Measurements from ENCODE around the gene LTBP2. TPM values are rescaled to one million over a fixed set of nuclear protein-coding genes. Genes with fewer than 3 reads are reported as not detected.

LTBP2 gene
- total RNA-seq, 3 donors from 2014 or later (not counting 1 experiment from before 2014, with no cell fraction given), result 2.1 to 3.7 (median 3.0) TPM

DNA sequence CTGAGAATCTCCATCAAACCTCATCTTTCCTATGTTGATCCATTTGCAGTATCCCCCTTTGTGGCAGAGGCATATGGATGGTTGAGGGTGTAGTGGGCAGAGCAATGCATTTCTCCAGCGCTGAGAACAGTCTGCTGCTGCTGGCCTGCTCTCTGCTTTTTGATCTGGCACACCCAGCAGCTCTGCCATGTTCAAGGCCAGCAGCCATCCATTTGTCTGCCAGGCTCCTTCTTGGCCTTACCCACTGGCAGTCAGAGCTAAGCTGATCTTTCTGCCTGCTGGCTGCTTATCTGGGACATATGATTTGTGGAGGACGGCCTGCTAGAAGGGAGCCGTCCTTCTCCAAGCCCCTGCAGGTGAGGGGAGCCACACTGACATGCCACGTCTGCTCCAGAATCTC, 135.9 kb downstream of the LTBP2 start:
- Histone ChIP-seq H3K4me3 (ENCODE audit: low read length) (no peak overlapping the region), H3K9me3 (ENCODE audit: control insufficient read depth, insufficient read depth, low read length) (no peaks in the 10 kb centered on the region), H3K27ac (ENCODE audit: low read length) (no peak overlapping the region), H3K4me1 (ENCODE audit: control insufficient read depth, insufficient read depth, low read length) (no peaks in the 10 kb centered on the region), H3K36me3 (ENCODE audit: control insufficient read depth, insufficient read depth, low read length) (peaks cover 27% of the 10 kb centered on the region), H3K27me3 (ENCODE audit: control insufficient read depth, insufficient read depth, low read length) (no peaks in the 10 kb centered on the region)
- Mint-ChIP-seq H3K27me3 (ENCODE audit: low read depth in 2 of 2) (no peaks in the 10 kb centered on the region), H3K4me1 (no peaks in the 10 kb centered on the region), H3K36me3 (no peaks in the 10 kb centered on the region), H3K4me3 (no peak overlapping the region), H3K27ac (no peak overlapping the region), H3K9me3 (no peaks in the 10 kb centered on the region)
- 94% methylated on average over 4 of the region's 4 CpGs for WGBS (ENCODE audit: insufficient coverage)
- intact Hi-C loops (cut with micrococcal nuclease), result no loop called here
- DNase-seq (no peak), ATAC-seq (no peak)
- TF ChIP-seq, protein P1, sequence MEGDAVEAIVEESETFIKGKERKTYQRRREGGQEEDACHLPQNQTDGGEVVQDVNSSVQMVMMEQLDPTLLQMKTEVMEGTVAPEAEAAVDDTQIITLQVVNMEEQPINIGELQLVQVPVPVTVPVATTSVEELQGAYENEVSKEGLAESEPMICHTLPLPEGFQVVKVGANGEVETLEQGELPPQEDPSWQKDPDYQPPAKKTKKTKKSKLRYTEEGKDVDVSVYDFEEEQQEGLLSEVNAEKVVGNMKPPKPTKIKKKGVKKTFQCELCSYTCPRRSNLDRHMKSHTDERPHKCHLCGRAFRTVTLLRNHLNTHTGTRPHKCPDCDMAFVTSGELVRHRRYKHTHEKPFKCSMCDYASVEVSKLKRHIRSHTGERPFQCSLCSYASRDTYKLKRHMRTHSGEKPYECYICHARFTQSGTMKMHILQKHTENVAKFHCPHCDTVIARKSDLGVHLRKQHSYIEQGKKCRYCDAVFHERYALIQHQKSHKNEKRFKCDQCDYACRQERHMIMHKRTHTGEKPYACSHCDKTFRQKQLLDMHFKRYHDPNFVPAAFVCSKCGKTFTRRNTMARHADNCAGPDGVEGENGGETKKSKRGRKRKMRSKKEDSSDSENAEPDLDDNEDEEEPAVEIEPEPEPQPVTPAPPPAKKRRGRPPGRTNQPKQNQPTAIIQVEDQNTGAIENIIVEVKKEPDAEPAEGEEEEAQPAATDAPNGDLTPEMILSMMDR (IDR thresholded peaks at IDR 0.05), result no peak

DNA sequence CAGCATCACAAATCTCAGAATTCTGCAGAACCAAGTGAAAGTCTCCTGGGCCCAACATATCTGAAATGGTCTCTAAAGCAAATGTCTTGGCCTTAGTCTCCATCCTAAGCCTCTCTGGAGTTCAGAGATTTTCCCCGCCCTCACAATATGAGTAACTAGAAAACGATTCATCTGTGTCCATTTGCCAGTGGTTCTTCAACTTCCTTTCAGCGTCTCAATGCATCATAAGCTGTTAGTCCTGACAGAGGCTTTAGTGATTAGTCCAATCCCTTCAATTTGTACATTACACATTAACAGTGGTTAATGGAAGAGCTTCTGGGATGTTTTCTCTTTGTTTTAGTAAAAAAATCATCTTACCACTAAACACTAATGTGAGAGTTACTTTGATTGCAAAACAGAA, 136.4 kb downstream of the LTBP2 start:
- Mint-ChIP-seq H3K4me3 (no peak overlapping the region), H3K27ac (no peak overlapping the region), H3K27me3 (ENCODE audit: low read depth in 2 of 2) (no peaks in the 10 kb centered on the region), H3K4me1 (no peaks in the 10 kb centered on the region), H3K36me3 (no peaks in the 10 kb centered on the region), H3K9me3 (no peaks in the 10 kb centered on the region)
- Histone ChIP-seq H3K36me3 (ENCODE audit: control insufficient read depth, insufficient read depth, low read length) (peaks cover 23% of the 10 kb centered on the region), H3K27me3 (ENCODE audit: control insufficient read depth, insufficient read depth, low read length) (no peaks in the 10 kb centered on the region), H3K4me1 (ENCODE audit: control insufficient read depth, insufficient read depth, low read length) (no peaks in the 10 kb centered on the region), H3K27ac (ENCODE audit: low read length) (no peak overlapping the region), H3K4me3 (ENCODE audit: low read length) (no peak overlapping the region), H3K9me3 (ENCODE audit: control insufficient read depth, insufficient read depth, low read length) (no peaks in the 10 kb centered on the region)
- WGBS (ENCODE audit: insufficient coverage), result 78% methylated on average over 3 of the region's 3 CpGs
- TF ChIP-seq, protein P1 (IDR thresholded peaks at IDR 0.05), result no peak
- intact Hi-C loops (cut with micrococcal nuclease), result no loop called here
- DNase-seq, result no peak
- no peak for ATAC-seq

DNA sequence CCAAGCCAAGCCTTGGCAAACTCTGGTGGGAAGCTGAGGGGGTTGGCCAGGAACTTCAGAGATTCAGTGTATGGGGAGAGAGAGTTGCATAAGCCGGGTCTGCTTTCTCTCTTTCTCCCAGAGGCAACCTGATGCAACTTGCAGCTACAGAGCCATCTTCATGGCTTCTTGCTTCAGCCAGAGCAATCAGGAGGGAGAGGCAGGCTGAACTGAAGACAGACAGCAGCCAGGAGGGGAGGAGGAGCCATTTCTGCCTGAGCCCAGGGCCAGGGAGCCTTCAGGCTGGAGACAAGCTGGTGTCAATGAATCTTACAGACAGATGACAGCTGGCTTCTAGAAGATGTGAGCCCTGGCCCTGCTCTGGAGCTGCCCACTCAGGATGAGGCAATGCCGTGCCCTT, 137.7 kb downstream of the LTBP2 start:
- Mint-ChIP-seq H3K27me3 (ENCODE audit: low read depth in 2 of 2) (no peaks in the 10 kb centered on the region), H3K4me1 (no peaks in the 10 kb centered on the region), H3K4me3 (no peak overlapping the region), H3K9me3 (no peaks in the 10 kb centered on the region), H3K27ac (no peak overlapping the region), H3K36me3 (no peaks in the 10 kb centered on the region)
- 94% methylated on average over 2 of the region's 2 CpGs for WGBS (ENCODE audit: insufficient coverage)
- no peaks in the 10 kb centered on the region for H3K27me3 ChIP-seq (ENCODE audit: control insufficient read depth, insufficient read depth, low read length)
- TF ChIP-seq, protein P1 (IDR thresholded peaks at IDR 0.05), result no peak
- ATAC-seq (no peak), DNase-seq (no peak)
- H3K9me3 ChIP-seq (ENCODE audit: control insufficient read depth, insufficient read depth, low read length), result no peaks in the 10 kb centered on the region
- intact Hi-C loops (cut with micrococcal nuclease), result no loop called here
- H3K4me3 ChIP-seq (ENCODE audit: low read length), result no peak overlapping the region
- H3K27ac ChIP-seq (ENCODE audit: low read length), result no peak overlapping the region
- H3K36me3 ChIP-seq (ENCODE audit: control insufficient read depth, insufficient read depth, low read length), result peaks cover 12% of the 10 kb centered on the region
- no peaks in the 10 kb centered on the region for H3K4me1 ChIP-seq (ENCODE audit: control insufficient read depth, insufficient read depth, low read length)

DNA sequence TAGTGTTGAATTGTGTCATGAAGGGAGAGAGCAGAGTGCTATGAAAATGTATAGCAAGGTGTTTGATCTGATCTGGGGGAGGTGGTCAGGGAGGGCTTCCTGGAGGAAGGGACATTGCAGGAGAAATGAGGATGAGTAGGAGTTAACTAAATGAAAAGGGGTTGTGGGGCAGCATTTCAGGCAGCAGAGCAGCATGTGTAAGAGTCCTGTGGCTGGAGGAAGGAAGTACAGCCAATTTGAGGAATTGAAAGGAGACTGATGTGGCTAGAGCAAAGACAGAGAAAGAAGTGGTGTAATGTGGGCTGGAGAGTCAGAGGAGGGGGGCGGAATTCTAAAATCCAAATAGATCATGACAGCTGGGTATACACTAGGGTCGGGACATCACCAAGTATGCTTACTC, 139.4 kb downstream of the LTBP2 start:
- Histone ChIP-seq H3K27ac (ENCODE audit: low read length) (no peak overlapping the region), H3K36me3 (ENCODE audit: control insufficient read depth, insufficient read depth, low read length) (peaks cover 6% of the 10 kb centered on the region), H3K27me3 (ENCODE audit: control insufficient read depth, insufficient read depth, low read length) (no peaks in the 10 kb centered on the region), H3K4me1 (ENCODE audit: control insufficient read depth, insufficient read depth, low read length) (no peaks in the 10 kb centered on the region), H3K4me3 (ENCODE audit: low read length) (no peak overlapping the region), H3K9me3 (ENCODE audit: control insufficient read depth, insufficient read depth, low read length) (no peaks in the 10 kb centered on the region)
- 96% methylated on average over 2 of the region's 2 CpGs for WGBS (ENCODE audit: insufficient coverage)
- intact Hi-C loops (cut with micrococcal nuclease), result no loop called here
- Mint-ChIP-seq H3K4me3 (no peak overlapping the region), H3K27me3 (ENCODE audit: low read depth in 2 of 2) (no peaks in the 10 kb centered on the region), H3K4me1 (no peaks in the 10 kb centered on the region), H3K27ac (no peak overlapping the region), H3K9me3 (no peaks in the 10 kb centered on the region), H3K36me3 (no peaks in the 10 kb centered on the region)
- no peak for DNase-seq
- no peak for ATAC-seq
- TF ChIP-seq, protein P1 (IDR thresholded peaks at IDR 0.05), result no peak
